HG02870 (cell line): ENCODE results near the gene C1QTNF5.

Experiments
- ATAC-seq: cut with Tn5 transposase; IDR thresholded peaks from one replicate; pipeline ENCODE4 v1.9.1; 2021; ENCODE audit warnings: mild to moderate bottlenecking, moderate library complexity; ENCODE audit not compliant: unreplicated experiment

Gene C1QTNF5

GRCh38 chr11:119297938-119298337, 42.7 kb downstream of the C1QTNF5 start:
- no peak for ATAC-seq

GRCh38 chr11:119295178-119295577, 45.5 kb downstream of the C1QTNF5 start:
- no peak for ATAC-seq

GRCh38 chr11:119293461-119293860, 47.2 kb downstream of the C1QTNF5 start:
- no peak for ATAC-seq

DNA sequence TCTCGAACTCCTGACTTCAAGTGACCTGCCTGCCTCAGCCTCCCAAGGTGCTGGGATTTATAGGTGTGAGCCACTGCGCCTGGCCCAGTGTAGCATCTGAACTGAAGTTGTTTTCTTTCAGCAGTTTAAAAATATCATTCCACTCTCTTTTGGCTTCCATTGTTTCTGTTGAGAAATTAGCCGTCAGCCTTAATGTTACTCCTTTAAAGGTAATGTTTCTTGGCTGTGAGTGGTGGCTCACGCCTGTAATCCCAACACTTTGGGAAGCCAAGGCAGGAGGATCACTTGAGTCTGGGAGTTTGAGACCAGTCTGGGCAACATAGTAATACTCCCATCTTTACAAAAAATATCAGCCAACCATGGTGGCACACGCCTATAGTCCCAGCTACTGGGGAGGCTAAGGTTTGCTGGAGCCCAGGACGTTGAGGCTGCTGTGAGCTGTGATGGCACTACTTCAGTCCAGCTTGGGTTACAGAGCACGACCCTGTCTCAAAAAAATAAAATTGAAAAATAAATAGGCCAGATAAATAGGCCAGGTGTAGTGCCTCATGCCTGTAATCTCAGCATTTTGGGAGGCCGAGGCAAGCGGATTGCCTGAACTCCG, 49.7 kb downstream of the C1QTNF5 start:
- ATAC-seq: no peak
